Activated naive CD8-positive, alpha-beta T cell treated with anti-CD3 and anti-CD28 coated beads, Interleukin-2, amount 10 ng/mL, durations not matched to agents 7 days and 5 days (primary cell): ENCODE data around the gene CACNA1G. TPM values are rescaled to one million over a fixed set of nuclear protein-coding genes. Genes with fewer than 3 reads are reported as not detected.

Experiments used
- ATAC-seq: fragments of 150-1000 bp; cut with Tn5 transposase; one replicate; pipeline ENCODE4 v1.10.0; 2021; ENCODE audit warnings: low read depth, moderate library complexity
- POLR2A ChIA-PET: fragments of 350-600 bp; sonication (Branson Sonifier 250); formaldehyde crosslinking; loops from one replicate; lab custom pipeline; 2021; ENCODE audit warnings: antibody characterized with exemption; lab: Charles Lee
- DNase-seq: peaks from one replicate; pipeline ENCODE4 v3.0.0; 2021
- H3K27ac Mint-ChIP-seq: one replicate; pipeline ENCODE4 v1.8.0; 2022; ENCODE audit warnings: mild to moderate bottlenecking, mixed read lengths
- H3K27me3 Mint-ChIP-seq: one replicate; pipeline ENCODE4 v1.8.0; 2022; ENCODE audit warnings: mild to moderate bottlenecking, moderate library complexity, mixed read lengths
- H3K36me3 Mint-ChIP-seq: one replicate; pipeline ENCODE4 v1.8.0; 2021; ENCODE audit warnings: mild to moderate bottlenecking, mixed read lengths
- H3K4me1 Mint-ChIP-seq: one replicate; pipeline ENCODE4 v1.8.0; 2021; ENCODE audit warnings: mixed read lengths
- H3K4me3 Mint-ChIP-seq: one replicate; pipeline ENCODE4 v1.8.0; 2022; ENCODE audit warnings: mild to moderate bottlenecking, moderate library complexity, mixed read lengths
- H3K9me3 Mint-ChIP-seq: one replicate; pipeline ENCODE4 v1.8.0; 2021; ENCODE audit warnings: mixed read lengths
- total RNA-seq, 2 experiments: library from RNA; stranded (reverse); gene quantifications; one replicate each; pipeline ENCODE4 v1.2.3, GENCODE V29; 2021

CACNA1G gene
- total RNA-seq, 2 experiments from 2014 or later, result 0.11 TPM; not detected in 1

DNA sequence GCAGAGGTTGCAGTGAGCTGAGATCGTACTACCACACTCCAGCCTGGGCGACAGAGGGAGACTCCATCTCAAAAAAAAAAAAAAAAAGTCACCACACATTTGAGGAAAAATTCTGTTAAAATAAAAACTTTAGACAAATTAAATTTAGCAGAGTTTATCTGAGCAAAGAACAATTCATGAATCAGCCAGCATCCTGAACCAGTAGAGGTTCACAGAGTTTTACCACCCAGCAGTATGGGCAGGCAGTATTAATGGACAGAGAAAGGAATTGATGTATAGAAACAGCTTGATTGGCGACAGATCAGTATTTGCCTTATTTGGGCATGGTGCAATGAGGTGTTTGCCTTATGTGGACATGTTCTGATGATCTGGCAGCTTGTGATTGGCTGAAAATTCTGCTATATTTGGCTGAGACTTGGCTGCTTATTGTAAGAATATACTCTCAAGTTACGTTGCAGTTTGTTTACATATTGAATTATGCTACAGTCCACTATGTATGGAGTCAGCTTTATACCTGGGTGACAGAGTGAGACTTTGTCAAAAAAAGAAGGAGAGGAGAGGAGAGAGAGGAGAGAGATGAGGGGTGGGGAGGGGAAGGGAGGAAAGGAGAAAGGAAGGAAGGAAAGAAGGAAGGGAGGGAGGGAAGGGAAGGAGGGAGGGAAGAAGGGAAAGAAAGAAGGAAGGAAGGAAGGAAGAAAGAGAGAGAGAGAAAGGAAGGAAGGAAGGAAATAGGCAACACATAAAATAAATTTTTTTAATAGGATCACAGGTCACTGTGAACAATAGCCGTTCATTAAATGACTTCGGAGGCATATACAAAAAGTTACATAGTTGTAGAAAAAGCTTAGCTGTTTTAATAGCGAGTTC, 88.8 kb downstream of the CACNA1G start:
- no peak overlapping the region for H3K27ac Mint-ChIP-seq
- peaks cover 33% of the 10 kb centered on the region for H3K27me3 Mint-ChIP-seq
- POLR2A ChIA-PET, result no interaction called here
- H3K36me3 Mint-ChIP-seq, result no peaks in the 10 kb centered on the region
- no peaks in the 10 kb centered on the region for H3K4me1 Mint-ChIP-seq
- DNase-seq (no peak), ATAC-seq (no peak)
- H3K4me3 Mint-ChIP-seq, result no peak overlapping the region
- peaks cover 1% of the 10 kb centered on the region for H3K9me3 Mint-ChIP-seq

DNA sequence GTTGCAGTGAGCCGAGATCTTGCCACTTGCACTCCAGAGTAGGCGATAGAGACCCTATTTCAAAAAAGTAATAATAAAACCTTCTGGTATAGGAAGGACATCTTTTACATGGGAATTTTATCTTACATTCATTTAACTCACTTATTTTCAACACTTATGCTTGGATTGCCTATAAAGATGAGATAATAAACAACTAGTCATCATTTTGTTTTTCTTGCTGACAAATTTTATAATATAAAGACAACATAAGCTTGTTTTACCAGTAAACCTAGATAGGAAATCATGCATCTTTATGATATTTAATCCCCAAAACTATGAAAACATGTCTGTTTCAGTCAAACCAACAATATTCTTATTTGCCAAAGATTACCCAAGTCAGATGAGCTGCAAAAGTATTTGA, 91.1 kb downstream of the CACNA1G start:
- H3K9me3 Mint-ChIP-seq, result peaks cover 1% of the 10 kb centered on the region
- no peak for ATAC-seq
- no peaks in the 10 kb centered on the region for H3K4me1 Mint-ChIP-seq
- H3K36me3 Mint-ChIP-seq, result no peaks in the 10 kb centered on the region
- H3K4me3 Mint-ChIP-seq, result no peak overlapping the region
- no peak for DNase-seq
- no peak overlapping the region for H3K27ac Mint-ChIP-seq
- POLR2A ChIA-PET, result no interaction called here
- peaks cover 25% of the 10 kb centered on the region for H3K27me3 Mint-ChIP-seq

DNA sequence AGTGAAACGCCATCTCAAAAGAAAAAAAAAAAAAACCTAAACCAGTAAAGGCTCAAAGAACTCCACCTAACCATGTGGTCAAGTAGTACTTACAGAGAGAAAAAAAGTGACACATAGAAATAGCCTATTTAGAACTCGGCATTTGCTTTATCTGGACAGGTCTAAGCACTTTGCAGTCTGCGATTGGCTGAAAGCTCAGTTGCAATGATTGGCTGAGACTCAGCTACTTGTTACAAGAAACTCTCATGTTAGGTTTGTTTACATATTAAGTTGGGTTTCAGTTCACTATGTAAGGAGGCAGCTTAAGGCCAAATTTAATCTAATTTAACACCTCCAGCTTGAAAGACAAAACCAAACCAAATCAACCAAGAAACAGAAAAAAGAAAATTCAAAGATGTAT, 93.2 kb downstream of the CACNA1G start:
- Mint-ChIP-seq H3K36me3 (no peaks in the 10 kb centered on the region), H3K9me3 (peaks cover 1% of the 10 kb centered on the region), H3K27me3 (peaks cover 19% of the 10 kb centered on the region), H3K27ac (no peak overlapping the region), H3K4me3 (no peak overlapping the region), H3K4me1 (no peaks in the 10 kb centered on the region)
- ATAC-seq (no peak), DNase-seq (no peak)
- POLR2A ChIA-PET, result interaction anchor here (0.6 kb wide), 1 partner anchor 55 kb away, joined by 3 read pairs; no protein-coding TSS in a partner anchor

DNA sequence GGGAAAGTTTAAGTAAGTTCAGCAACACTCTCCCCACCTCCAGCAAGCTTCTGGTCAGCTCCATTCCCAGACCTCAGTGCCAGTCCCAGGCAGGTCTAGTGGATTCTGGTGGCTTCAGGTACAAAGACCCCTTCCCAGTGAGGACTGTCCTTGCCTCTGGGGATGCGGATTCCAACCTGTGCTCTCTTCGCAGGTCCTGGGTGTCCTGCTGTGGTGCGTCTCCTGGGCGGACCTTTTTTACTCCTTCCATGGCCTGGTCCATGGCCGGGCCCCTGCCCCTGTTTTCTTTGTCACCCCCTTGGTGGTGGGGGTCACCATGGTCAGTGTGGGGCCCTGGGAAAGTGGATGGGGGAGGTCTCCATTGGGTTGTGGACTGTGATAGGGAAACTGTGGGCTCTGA, 96.0 kb downstream of the CACNA1G start:
- POLR2A ChIA-PET, result no interaction called here
- Mint-ChIP-seq H3K36me3 (no peaks in the 10 kb centered on the region), H3K9me3 (peaks cover 1% of the 10 kb centered on the region), H3K4me3 (no peak overlapping the region), H3K27ac (no peak overlapping the region), H3K27me3 (peaks cover 4% of the 10 kb centered on the region), H3K4me1 (peaks cover 6% of the 10 kb centered on the region)
- ATAC-seq, result no peak
- DNase-seq, result no peak

DNA sequence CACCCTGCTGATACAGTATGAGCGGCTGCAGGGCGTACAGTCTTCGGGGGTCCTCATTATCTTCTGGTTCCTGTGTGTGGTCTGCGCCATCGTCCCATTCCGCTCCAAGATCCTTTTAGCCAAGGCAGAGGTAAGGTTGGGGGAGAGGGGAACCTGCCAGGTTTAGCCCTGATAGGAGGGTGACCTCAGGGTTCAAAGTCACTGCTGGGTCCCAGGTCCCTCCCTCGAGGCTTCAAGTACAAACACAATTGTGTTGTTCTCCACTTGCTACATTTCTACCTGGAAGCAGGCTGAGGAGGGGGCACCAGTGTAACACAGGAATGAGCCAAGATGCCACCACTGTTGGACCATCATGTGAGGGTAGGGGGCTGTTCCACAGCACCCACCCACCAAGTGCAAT, 96.5 kb downstream of the CACNA1G start:
- DNase-seq (no peak), ATAC-seq (no peak)
- Mint-ChIP-seq H3K9me3 (no peaks in the 10 kb centered on the region), H3K27me3 (no peaks in the 10 kb centered on the region), H3K36me3 (no peaks in the 10 kb centered on the region), H3K4me3 (no peak overlapping the region), H3K4me1 (peaks cover 12% of the 10 kb centered on the region), H3K27ac (no peak overlapping the region)
- POLR2A ChIA-PET, result no interaction called here

DNA sequence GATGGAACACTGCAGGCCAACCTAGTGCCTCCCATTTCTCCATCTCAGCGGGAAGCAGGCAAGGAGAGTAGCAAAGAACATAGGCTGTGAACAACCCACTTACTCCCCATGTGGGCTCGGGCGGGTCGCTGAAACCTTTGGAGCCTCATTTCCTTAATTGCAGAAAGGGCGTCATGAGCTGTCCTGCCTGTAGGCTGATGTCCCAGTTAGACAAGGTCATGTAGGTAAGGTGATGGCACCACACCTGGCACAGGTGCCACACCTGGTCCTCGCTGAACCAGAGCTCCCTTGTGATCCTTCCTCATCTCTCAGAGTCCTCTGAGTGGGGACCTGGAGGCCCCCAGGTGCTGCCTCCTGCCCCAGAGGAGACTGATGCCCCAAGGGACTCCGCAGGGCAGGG, 97.1 kb downstream of the CACNA1G start:
- Mint-ChIP-seq H3K4me3 (no peak overlapping the region), H3K9me3 (no peaks in the 10 kb centered on the region), H3K4me1 (peaks cover 14% of the 10 kb centered on the region), H3K27ac (no peak overlapping the region), H3K27me3 (no peaks in the 10 kb centered on the region), H3K36me3 (no peaks in the 10 kb centered on the region)
- ATAC-seq, result no peak
- POLR2A ChIA-PET, result no interaction called here
- no peak for DNase-seq

DNA sequence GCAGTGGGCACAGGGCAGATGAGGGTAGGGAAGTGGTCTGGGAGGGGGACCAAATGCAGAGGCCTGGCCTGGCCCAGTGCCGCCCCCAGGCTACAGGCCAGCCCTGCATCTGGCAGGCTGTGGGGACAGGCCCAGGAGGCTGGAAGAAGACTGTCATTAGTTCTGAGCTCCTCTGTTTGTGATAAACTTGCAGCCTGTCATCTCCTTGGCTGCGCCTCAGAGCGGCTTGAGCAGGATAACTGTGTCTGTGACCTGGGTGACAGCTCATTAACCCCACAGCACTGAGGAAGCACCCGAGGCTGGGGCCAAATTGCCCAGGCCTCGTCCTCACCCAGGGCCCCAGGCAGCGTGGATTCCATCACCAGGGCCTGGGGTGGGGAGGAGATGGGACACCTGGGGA, 98.1 kb downstream of the CACNA1G start:
- no peak for DNase-seq
- POLR2A ChIA-PET, result no interaction called here
- Mint-ChIP-seq H3K27me3 (peaks cover 2% of the 10 kb centered on the region), H3K27ac (no peak overlapping the region), H3K4me3 (no peak overlapping the region), H3K4me1 (peaks cover 14% of the 10 kb centered on the region), H3K9me3 (no peaks in the 10 kb centered on the region), H3K36me3 (no peaks in the 10 kb centered on the region)
- no peak for ATAC-seq

DNA sequence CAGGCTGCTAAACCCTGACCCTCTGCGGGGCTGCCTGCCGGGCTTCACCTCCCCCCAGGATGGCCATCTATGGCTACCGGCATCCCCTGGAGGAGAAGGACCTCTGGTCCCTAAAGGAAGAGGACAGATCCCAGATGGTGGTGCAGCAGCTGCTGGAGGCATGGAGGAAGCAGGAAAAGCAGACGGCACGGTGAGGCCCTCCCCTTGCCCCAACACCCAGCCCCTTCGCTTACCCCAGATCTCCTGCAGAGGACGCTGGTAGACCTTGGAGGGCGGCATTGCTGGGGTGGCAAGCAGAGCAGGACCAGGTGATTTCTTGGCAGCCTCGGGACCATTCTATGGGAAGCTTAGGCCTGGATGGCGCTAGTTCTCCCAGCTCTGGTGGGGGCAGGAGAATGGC, 98.7 kb downstream of the CACNA1G start:
- POLR2A ChIA-PET, result no interaction called here
- H3K4me1 Mint-ChIP-seq, result peaks cover 14% of the 10 kb centered on the region
- H3K27ac Mint-ChIP-seq, result no peak overlapping the region
- no peaks in the 10 kb centered on the region for H3K36me3 Mint-ChIP-seq
- H3K4me3 Mint-ChIP-seq, result no peak overlapping the region
- ATAC-seq (no peak), DNase-seq (no peak)
- peaks cover 2% of the 10 kb centered on the region for H3K27me3 Mint-ChIP-seq
- H3K9me3 Mint-ChIP-seq, result no peaks in the 10 kb centered on the region

DNA sequence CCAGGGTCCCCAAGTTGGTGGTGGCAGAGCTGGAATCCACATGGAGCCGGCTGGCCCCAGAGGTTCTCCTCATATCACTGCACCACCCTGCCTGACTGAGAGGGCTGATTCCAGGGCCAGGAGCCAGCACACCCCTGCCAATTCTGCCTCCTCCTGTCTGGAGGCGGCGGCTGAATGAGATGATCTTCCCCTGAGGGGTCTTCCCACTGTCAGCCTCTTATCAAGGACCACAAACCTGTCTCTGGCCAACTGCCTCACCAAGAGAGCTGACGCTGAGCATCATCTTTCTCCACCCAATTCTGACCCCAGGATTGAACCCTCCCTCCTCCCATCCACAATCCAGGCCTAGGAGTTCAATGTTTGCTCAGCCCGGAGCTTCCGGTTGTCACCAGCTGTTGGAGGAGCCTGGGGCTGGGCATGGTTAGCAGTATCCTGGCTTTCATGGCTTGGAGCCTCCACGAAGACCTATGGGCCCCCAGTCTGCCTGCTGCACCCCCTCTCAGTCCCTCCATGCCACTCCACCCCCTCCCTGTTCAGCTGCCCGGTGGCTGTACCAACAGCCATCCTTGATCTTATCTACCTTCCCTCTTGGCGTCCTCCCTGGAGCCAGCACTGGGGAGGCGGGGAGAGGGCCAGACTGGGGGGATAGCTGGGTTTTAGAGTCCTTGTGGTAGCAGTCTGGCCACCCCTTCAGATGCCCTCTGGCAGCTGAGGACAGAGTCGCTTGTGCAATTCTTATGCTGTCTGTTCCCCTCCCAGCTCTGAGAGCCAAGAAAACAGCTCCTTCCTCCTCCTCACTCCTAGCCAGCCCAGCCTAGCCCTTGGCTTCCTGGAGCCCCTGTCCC, 99.7 kb downstream of the CACNA1G start:
- H3K36me3 Mint-ChIP-seq, result no peaks in the 10 kb centered on the region
- POLR2A ChIA-PET, result no interaction called here
- ATAC-seq, result no peak
- H3K4me3 Mint-ChIP-seq, result no peak overlapping the region
- H3K27me3 Mint-ChIP-seq, result peaks cover 4% of the 10 kb centered on the region
- peaks cover 14% of the 10 kb centered on the region for H3K4me1 Mint-ChIP-seq
- no peak for DNase-seq
- H3K9me3 Mint-ChIP-seq, result no peaks in the 10 kb centered on the region
- peak overlapping the region; percentile 59 for H3K27ac Mint-ChIP-seq

DNA sequence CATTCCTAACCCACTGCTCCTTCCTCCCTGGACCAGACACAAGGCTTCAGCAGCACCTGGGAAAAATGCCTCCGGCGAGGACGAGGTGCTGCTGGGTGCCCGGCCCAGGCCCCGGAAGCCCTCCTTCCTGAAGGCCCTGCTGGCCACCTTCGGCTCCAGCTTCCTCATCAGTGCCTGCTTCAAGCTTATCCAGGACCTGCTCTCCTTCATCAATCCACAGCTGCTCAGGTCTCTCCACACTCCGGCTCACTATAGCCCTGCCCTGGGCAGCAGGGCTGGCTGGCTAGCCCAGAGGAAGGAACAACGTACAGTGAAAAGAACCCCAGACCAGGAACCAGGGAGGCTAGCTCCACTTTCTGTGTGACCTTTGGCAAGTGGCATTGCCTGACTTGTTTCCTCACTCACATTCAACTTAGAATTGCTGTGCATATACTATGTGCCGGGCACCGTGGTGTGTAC, 100.4 kb downstream of the CACNA1G start:
- Mint-ChIP-seq H3K9me3 (no peaks in the 10 kb centered on the region), H3K27me3 (peaks cover 4% of the 10 kb centered on the region), H3K27ac (peak overlapping the region; percentile 59), H3K4me1 (peaks cover 14% of the 10 kb centered on the region), H3K36me3 (no peaks in the 10 kb centered on the region), H3K4me3 (no peak overlapping the region)
- POLR2A ChIA-PET, result no interaction called here
- DNase-seq (no peak), ATAC-seq (no peak)

DNA sequence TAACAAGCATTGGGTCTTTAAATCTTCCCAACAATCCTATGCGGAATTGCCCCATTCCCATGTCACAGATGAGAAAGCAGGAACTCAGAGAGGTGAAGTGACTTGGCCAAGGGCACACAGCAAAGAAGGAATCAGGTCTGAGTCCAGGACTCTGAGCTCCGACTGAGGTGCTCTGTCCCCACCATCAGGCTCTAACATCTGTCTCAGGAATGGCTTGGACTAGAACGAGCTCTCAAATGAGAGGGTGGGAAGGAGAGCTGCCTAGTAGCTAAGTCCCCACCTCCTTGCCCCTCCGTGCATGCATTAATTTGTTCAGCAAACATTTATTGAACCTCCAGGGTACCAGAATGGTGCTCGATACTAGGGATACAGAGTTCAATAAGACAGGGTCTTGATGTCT, 100.8 kb downstream of the CACNA1G start:
- peaks cover 14% of the 10 kb centered on the region for H3K4me1 Mint-ChIP-seq
- H3K27me3 Mint-ChIP-seq, result peaks cover 4% of the 10 kb centered on the region
- H3K4me3 Mint-ChIP-seq, result peak overlapping the region; percentile 48
- POLR2A ChIA-PET, result interaction anchor here (0.5 kb wide), 1 partner anchor 44 kb away, joined by 6 read pairs; no protein-coding TSS in a partner anchor
- ATAC-seq (no peak), DNase-seq (no peak)
- H3K9me3 Mint-ChIP-seq, result no peaks in the 10 kb centered on the region
- peak overlapping the region; percentile 82 for H3K27ac Mint-ChIP-seq
- H3K36me3 Mint-ChIP-seq, result no peaks in the 10 kb centered on the region

DNA sequence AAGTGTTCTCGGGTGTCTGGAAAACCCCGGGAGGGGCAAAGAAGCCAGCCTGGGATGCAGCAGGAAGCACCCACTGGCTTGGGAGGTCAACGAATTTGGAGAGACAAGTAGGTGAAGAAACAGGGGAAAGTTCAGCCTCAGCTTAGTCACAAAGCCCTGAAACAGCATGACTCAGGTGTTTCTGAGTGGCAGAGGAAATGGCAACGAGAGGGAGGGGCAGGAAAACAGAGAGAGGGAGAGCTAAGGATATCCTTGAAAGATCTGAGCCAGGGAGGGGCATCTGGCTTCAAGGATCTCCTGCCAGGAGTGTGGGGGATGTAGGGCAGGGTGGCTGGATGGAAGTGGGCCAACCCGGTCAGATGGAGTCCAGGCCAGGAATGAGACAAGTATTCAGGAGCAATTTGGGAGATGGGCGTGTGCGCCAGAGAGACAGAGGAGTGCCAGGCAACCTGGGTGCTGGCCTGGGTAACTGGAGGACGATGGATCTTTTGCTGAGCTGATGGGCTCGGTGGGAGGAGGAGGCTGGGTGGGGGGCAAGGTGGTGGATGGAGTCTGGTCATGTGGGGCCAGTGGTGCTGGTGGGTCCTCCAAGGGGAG, 101.4 kb downstream of the CACNA1G start:
- peaks cover 14% of the 10 kb centered on the region for H3K4me1 Mint-ChIP-seq
- H3K9me3 Mint-ChIP-seq, result no peaks in the 10 kb centered on the region
- ATAC-seq (peak; percentile 69), DNase-seq (no peak)
- POLR2A ChIA-PET, result interaction anchor here (0.5 kb wide), 1 partner anchor 43 kb away, joined by 6 read pairs; no protein-coding TSS in a partner anchor
- peak overlapping the region; percentile 48 for H3K4me3 Mint-ChIP-seq
- peak overlapping the region; percentile 82 for H3K27ac Mint-ChIP-seq
- no peaks in the 10 kb centered on the region for H3K36me3 Mint-ChIP-seq
- H3K27me3 Mint-ChIP-seq, result peaks cover 4% of the 10 kb centered on the region

DNA sequence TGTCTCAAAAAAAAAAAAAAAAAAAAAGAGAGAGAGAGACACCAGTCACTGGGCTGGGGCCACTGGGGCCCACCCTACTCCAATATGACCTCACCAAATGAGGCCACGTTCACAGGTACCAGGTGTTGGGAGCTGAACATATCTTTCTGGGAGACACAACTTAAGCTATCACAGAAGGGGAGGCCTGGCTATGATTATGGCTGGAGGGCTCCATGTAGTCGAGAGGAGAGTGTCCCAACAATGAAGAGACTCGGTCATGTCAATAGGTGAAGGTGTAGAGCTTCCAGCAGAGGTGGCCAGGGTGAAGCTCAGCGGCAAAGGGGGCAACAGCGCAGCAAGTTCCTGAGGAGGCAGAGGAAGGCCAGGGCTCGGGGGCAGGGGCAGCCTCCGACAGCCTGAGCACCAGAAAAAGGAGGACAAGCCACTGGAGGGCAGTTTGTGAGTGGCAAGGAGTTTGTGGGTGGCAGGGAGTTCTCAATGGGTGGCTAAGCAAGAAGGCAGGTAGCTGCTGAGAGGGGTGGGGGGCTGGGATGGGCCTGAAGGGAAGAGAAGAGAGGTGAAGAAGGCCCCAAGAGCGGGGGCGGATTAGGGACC, 102.2 kb downstream of the CACNA1G start:
- Mint-ChIP-seq H3K4me1 (peaks cover 14% of the 10 kb centered on the region), H3K36me3 (no peaks in the 10 kb centered on the region), H3K27ac (no peak overlapping the region), H3K4me3 (no peak overlapping the region), H3K9me3 (no peaks in the 10 kb centered on the region), H3K27me3 (peaks cover 6% of the 10 kb centered on the region)
- DNase-seq, result no peak
- no peak for ATAC-seq
- POLR2A ChIA-PET, result no interaction called here
